ENCODE data around the gene DYNC1H1. TPM values are rescaled to one million over a fixed set of nuclear protein-coding genes. Genes with fewer than 3 reads are reported as not detected.

Gene DYNC1H1
- total and polyA plus RNA-seq, 2 donors (not counting 1 experiment from before 2014, with no cell fraction given): 73.2 to 257 TPM

GRCh38 chr14:102047808-102048540 is 83.6 kb downstream of the DYNC1H1 start:
- no peaks in the 10 kb centered on the region for H3K4me1 ChIP-seq (ENCODE audit: control insufficient read depth in 2 of 2, insufficient read depth in 2 of 2, low read length in 2 of 2)
- DNase-seq: no peak
- no peak overlapping the region for H2AFZ ChIP-seq (ENCODE audit: insufficient read depth, low read depth, low read length, poor library complexity, severe bottlenecking)
- Mint-ChIP-seq H3K4me3 (no peak overlapping the region), H3K27me3 (no peaks in the 10 kb centered on the region), H3K9me3 (ENCODE audit: insufficient read depth) (no peaks in the 10 kb centered on the region), H3K27ac (no peak overlapping the region), H3K4me1 (no peaks in the 10 kb centered on the region)
- peaks cover 15 to 71% of the 10 kb centered on the region in 2 experiments for H3K36me3 ChIP-seq (replicated peaks in 1 of 2; ENCODE audit: control extremely low read depth in 1 of 2, control insufficient read depth in 1 of 2, extremely low read depth in 1 of 2, insufficient read depth in 2 of 2, low read length in 1 of 2)
- 96% methylated on average over 29 of the region's 33 CpGs for WGBS (ENCODE audit: insufficient coverage)
- intact Hi-C loops (cut with micrococcal nuclease): loop anchor here (5.0 kb wide), 2 partner anchors 49 to 341 kb away; no protein-coding TSS in a partner anchor
- no peak overlapping the region for H3K27ac ChIP-seq (ENCODE audit: low read length in 2 of 2)
- H3K4me2 ChIP-seq (replicated peaks; ENCODE audit: low read depth, low read length, poor library complexity, severe bottlenecking): no peak overlapping the region
- no peaks in the 10 kb centered on the region for H4K20me1 ChIP-seq (ENCODE audit: control insufficient read depth, insufficient read depth, low read length, poor library complexity, severe bottlenecking)
- CTCF ChIA-PET: interaction anchor here (0.9 to 1.5 kb wide), 2 partner anchors 37 to 49 kb away, joined by 4 to 6 read pairs; no protein-coding TSS in a partner anchor
- no peak for ATAC-seq (ENCODE audit: low read depth)
- TF ChIP-seq, protein P1, sequence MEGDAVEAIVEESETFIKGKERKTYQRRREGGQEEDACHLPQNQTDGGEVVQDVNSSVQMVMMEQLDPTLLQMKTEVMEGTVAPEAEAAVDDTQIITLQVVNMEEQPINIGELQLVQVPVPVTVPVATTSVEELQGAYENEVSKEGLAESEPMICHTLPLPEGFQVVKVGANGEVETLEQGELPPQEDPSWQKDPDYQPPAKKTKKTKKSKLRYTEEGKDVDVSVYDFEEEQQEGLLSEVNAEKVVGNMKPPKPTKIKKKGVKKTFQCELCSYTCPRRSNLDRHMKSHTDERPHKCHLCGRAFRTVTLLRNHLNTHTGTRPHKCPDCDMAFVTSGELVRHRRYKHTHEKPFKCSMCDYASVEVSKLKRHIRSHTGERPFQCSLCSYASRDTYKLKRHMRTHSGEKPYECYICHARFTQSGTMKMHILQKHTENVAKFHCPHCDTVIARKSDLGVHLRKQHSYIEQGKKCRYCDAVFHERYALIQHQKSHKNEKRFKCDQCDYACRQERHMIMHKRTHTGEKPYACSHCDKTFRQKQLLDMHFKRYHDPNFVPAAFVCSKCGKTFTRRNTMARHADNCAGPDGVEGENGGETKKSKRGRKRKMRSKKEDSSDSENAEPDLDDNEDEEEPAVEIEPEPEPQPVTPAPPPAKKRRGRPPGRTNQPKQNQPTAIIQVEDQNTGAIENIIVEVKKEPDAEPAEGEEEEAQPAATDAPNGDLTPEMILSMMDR (IDR thresholded peaks at IDR 0.05): no peak
- no peak for TF ChIP-seq EZH2 (IDR thresholded peaks at IDR 0.05; ENCODE audit: borderline replicate concordance, insufficient read depth, low read depth, low read length, poor library complexity, severe bottlenecking)
- no peaks in the 10 kb centered on the region for H3K79me2 ChIP-seq (ENCODE audit: control insufficient read depth, insufficient read depth, low read length)
- no peaks in the 10 kb centered on the region for H3K9me3 ChIP-seq (ENCODE audit: control extremely low read depth in 1 of 3, control insufficient read depth in 2 of 3, insufficient read depth in 1 of 3, low read length in 2 of 3)
- no peak overlapping the region for H3K4me3 ChIP-seq (ENCODE audit: control extremely low read depth in 1 of 5, extremely low read depth in 1 of 5, insufficient read depth in 1 of 5, low read depth in 2 of 5, low read length in 4 of 5)
- POLR2A ChIA-PET: no interaction called here
- H3K27me3 ChIP-seq (replicated peaks in 1 of 4; ENCODE audit: control extremely low read depth in 1 of 4, control insufficient read depth in 3 of 4, insufficient read depth in 4 of 4, low read length in 3 of 4): no peaks in the 10 kb centered on the region
- H3K9ac ChIP-seq (ENCODE audit: low read length): no peak overlapping the region
